Duodenal mucosa (tissue), 2 donors: ENCODE data around the gene ATP10D.

Experiments used
- H3K27ac ChIP-seq: one replicate; pipeline ENCODE4 v1.7.0; 2013; ENCODE audit warnings: low read depth, low read length
- H3K27me3 ChIP-seq, 2 donors: one replicate each; pipeline ENCODE4 v1.7.0; 2013; ENCODE audit warnings: low read length in 2 of 2, control low read depth in 1 of 2; ENCODE audit not compliant: insufficient read depth in 2 of 2, control insufficient read depth in 1 of 2
- H3K36me3 ChIP-seq, 2 donors: one replicate each; pipeline ENCODE4 v1.7.0; 2013; ENCODE audit warnings: low read length in 2 of 2, control low read depth in 1 of 2; ENCODE audit not compliant: insufficient read depth in 2 of 2, control insufficient read depth in 1 of 2
- H3K4me1 ChIP-seq, 2 donors: one replicate each; pipeline ENCODE4 v1.7.0; 2013; ENCODE audit warnings: low read length in 2 of 2, control low read depth in 1 of 2; ENCODE audit not compliant: insufficient read depth in 2 of 2, control insufficient read depth in 1 of 2
- H3K4me3 ChIP-seq, 2 donors: one replicate each; pipeline ENCODE4 v1.7.0; 2013; ENCODE audit warnings: low read length in 2 of 2, low read depth in 1 of 2
- H3K9ac ChIP-seq, 2 donors: one replicate each; pipeline ENCODE4 v1.7.0; 2013; ENCODE audit warnings: low read length in 2 of 2, low read depth in 1 of 2
- H3K9me3 ChIP-seq, 2 donors: one replicate each; pipeline ENCODE4 v1.7.0; 2013; ENCODE audit warnings: low read length in 2 of 2, control low read depth in 1 of 2; ENCODE audit not compliant: control insufficient read depth in 1 of 2

Gene ATP10D

DNA sequence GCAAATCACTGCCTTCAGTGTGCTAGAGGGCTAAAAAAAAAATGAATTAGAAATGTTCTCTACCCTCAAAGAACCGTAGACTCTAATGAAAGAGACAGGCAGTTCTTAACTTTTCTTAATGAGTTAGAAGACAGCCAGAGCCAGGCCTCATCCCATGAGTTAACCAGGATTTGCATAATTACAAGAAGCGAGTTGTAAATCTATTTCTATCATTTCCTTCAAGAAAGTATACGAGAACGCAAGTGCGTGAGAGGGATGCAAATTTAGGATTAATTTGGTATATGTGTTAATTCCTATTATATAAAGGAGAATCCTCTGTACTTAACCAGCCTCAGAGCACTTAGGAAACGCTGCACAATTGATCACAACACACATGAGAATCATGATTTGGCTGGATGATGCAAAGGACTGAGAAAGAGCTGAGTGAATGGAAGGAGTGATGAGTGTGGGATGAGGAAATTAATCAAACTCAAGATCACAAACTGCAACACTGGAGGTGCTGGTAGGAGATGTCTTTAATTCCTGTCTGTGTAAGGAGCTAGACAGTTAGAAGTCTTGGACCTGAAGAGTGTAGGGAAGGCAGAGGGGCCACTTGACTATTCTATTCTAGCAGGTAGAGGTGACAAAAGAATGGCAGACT, 157.2 kb downstream of the ATP10D start:
- no peak overlapping the region for H3K9ac ChIP-seq
- H3K27ac ChIP-seq: no peak overlapping the region
- H3K4me3 ChIP-seq: no peak overlapping the region
- H3K9me3 ChIP-seq: no peaks in the 10 kb centered on the region
- no peaks in the 10 kb centered on the region for H3K4me1 ChIP-seq
- H3K27me3 ChIP-seq: no peaks in the 10 kb centered on the region
- no peaks in the 10 kb centered on the region for H3K36me3 ChIP-seq
